ENCODE results near the gene CUL7.
"Not testable (repeated sequence)": the region's sequence is repeated elsewhere in the genome, so short reads cannot be mapped to it uniquely, and the experiment has no call there.

CUL7 gene

GRCh38 chr6:43050981-43051380 lies 2.7 kb downstream of the CUL7 start:
- Histone ChIP-seq H3K9me3 (no peaks in the 10 kb centered on the region), H3K4me1 (peaks cover 8% of the 10 kb centered on the region; the same call in 1 of the 2 replicates), H3K36me3 (replicated peaks) (peaks cover 70% of the 10 kb centered on the region), H3K4me3 (no peak overlapping the region), H3K27me3 (ENCODE audit: low read depth) (no peaks in the 10 kb centered on the region)
- in situ Hi-C loops (cut with MboI; ENCODE audit: low sequenced_read_pairs) = no loop called here
- no peak for DNase-seq (ENCODE audit: low spot score in 2 of 2)

DNA sequence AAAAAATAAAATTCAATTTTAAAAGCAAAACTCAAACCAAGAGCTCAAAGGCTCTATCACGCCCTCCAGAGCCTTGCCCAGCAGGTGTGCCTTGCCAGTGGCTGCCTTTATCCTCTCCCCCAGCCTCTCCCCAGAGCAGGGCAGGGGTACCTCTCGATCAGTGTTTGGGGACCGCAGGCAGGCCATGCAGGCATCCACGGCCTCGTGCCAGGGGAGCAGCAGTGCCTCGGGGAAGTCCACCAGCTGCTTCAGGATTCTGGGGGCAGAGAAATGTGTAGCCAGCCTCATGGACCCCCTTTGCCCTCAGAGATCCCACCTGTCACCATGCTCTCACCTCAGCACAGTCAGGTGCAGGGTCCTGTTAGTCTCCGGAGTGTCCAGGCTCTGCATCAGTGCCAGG lies 5.7 kb downstream of the CUL7 start:
- Histone ChIP-seq H3K36me3 (replicated peaks) (peaks cover 81% of the 10 kb centered on the region), H3K4me1 (peaks cover 6% of the 10 kb centered on the region; the same call in 1 of the 2 replicates)
- in situ Hi-C loops (cut with MboI; ENCODE audit: low sequenced_read_pairs) = no loop called here

GRCh38 chr6:43045371-43045930 lies 8.2 kb downstream of the CUL7 start:
- DNase-seq (ENCODE audit: low spot score in 2 of 2) = no peak
- Histone ChIP-seq H3K9me3 (no peaks in the 10 kb centered on the region), H3K27me3 (ENCODE audit: low read depth) (no peaks in the 10 kb centered on the region), H3K36me3 (replicated peaks) (peaks cover 81% of the 10 kb centered on the region), H3K4me3 (no peak overlapping the region), H3K4me1 (no peaks in the 10 kb centered on the region)
- in situ Hi-C loops (cut with MboI; ENCODE audit: low sequenced_read_pairs) = no loop called here

More for the DNA sequence above, 5.7 kb downstream of the CUL7 start:
- Histone ChIP-seq H3K9me3 (no peaks in the 10 kb centered on the region), H3K4me3 (no peak overlapping the region), H3K27me3 (ENCODE audit: low read depth) (no peaks in the 10 kb centered on the region)
- no peak for DNase-seq (ENCODE audit: low spot score in 2 of 2)

GRCh38 chr6:43043310-43043709 lies 10.3 kb downstream of the CUL7 start:
- Histone ChIP-seq H3K36me3 (replicated peaks) (peaks cover 80% of the 10 kb centered on the region), H3K9me3 (no peaks in the 10 kb centered on the region), H3K4me3 (no peak overlapping the region), H3K4me1 (no peaks in the 10 kb centered on the region), H3K27me3 (ENCODE audit: low read depth) (no peaks in the 10 kb centered on the region)
- DNase-seq (ENCODE audit: low spot score in 2 of 2) = no peak
- in situ Hi-C loops (cut with MboI; ENCODE audit: low sequenced_read_pairs) = no loop called here

GRCh38 chr6:43041475-43041874 lies 12.2 kb downstream of the CUL7 start:
- H3K4me1 ChIP-seq; H3K4me3 ChIP-seq; in situ Hi-C loops (cut with MboI; ENCODE audit: low sequenced_read_pairs); DNase-seq (ENCODE audit: low spot score in 2 of 2); H3K9me3 ChIP-seq; H3K27me3 ChIP-seq (ENCODE audit: low read depth): not testable (repeated sequence)
- peaks cover 77% of the 10 kb centered on the region for H3K36me3 ChIP-seq (replicated peaks)

DNA sequence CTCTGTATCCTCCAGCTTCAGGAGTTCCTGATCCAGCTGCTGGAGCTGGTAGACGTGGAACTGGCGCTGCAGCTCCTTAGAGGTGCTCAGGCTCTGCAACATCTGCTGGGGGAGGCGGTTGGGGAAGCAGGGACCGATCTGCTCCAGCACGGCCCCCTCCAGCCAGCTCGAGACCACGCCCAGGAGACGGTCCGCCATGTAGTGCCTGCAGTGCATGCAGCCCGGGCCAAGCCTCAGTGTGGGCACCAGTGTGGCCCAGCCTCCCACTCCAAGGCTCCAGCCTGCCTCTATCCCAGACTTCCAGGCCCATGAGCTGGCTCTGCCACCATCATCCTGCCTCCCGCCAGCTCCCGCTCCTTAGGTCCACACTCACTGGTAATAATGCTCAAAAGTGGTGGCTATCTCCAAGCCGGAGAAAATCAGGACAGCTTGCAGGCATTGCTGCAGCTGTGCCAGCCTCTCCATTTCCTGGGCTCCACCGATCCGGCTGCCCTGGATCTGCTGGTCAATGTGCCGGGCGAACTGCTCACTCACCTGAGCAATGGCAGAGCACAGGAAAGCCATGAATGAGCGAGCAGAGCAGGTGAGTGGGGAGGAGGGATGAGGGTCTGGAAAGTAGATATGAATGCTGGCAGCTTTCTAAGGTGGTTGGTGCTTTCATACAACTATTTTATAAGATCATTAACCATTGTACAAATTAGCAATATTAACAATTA lies 13.0 kb downstream of the CUL7 start:
- in situ Hi-C loops (cut with MboI; ENCODE audit: low sequenced_read_pairs) = no loop called here
- Histone ChIP-seq H3K36me3 (replicated peaks) (peaks cover 72% of the 10 kb centered on the region), H3K27me3 (ENCODE audit: low read depth) (no peaks in the 10 kb centered on the region), H3K9me3 (no peaks in the 10 kb centered on the region), H3K4me1 (no peaks in the 10 kb centered on the region), H3K4me3 (no peak overlapping the region)
- no peak for DNase-seq (ENCODE audit: low spot score in 2 of 2)

- peaks cover 75% of the 10 kb centered on the region for H3K36me3 ChIP-seq (replicated peaks)
- in situ Hi-C loops (cut with MboI; ENCODE audit: low sequenced_read_pairs) = no loop called here
- H3K9me3 ChIP-seq = no peaks in the 10 kb centered on the region
- H3K4me1 ChIP-seq = no peaks in the 10 kb centered on the region
- no peaks in the 10 kb centered on the region for H3K27me3 ChIP-seq (ENCODE audit: low read depth)
- no peak overlapping the region for H3K4me3 ChIP-seq
- DNase-seq (ENCODE audit: low spot score in 2 of 2) = no peak
These were observed 14.9 kb downstream of the CUL7 start for GRCh38 chr6:43038727-43039126.

DNA sequence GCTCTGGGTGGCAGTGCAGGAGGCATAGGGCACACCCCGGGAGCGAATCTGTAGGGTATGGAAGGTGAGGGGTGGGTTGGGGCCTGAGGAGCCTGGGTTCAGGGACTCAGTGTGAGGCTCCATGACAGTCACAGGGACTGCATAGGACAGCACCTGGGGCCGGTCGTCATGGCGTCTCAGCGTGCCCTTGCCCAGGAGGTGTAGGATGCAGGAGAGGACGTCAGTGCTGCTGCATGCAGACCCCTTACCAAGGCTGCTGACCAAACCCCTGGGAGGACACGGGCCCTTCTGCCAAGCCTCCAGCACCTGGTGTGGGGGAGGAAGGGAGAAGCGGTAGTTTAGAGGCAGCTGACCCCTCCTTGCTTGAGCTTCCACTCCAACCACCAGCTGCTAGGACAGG lies 15.9 kb downstream of the CUL7 start:
- in situ Hi-C loops (cut with MboI; ENCODE audit: low sequenced_read_pairs) = no loop called here
- Histone ChIP-seq H3K4me3 (no peak overlapping the region), H3K36me3 (replicated peaks) (peaks cover 73% of the 10 kb centered on the region)

DNA sequence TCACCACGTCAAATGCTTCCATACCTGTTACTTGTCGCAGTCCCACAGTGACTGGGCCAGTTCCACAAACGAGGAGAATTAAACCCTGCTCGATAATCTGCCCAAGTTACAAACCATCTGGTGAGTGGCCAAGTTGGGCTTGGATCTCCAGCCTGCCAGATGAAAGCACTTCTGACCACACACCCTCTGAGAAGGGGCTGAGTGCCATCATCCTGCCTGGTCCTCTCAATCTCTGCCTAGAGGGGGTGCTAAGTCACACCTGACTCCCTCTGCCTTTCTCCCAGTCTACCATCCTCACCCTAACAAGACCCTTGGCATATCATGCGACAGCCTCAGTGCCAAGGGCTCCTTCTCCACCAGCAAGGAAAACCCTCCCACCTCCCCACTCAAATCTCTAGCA lies 16.5 kb downstream of the CUL7 start:
- in situ Hi-C loops (cut with MboI; ENCODE audit: low sequenced_read_pairs) = no loop called here
- H3K4me1 ChIP-seq = no peaks in the 10 kb centered on the region
- no peak for DNase-seq (ENCODE audit: low spot score in 2 of 2)
- H3K27me3 ChIP-seq (ENCODE audit: low read depth) = no peaks in the 10 kb centered on the region
- peaks cover 73% of the 10 kb centered on the region for H3K36me3 ChIP-seq (replicated peaks)
- no peak overlapping the region for H3K4me3 ChIP-seq
- H3K9me3 ChIP-seq = no peaks in the 10 kb centered on the region

More for the DNA sequence above, 15.9 kb downstream of the CUL7 start:
- DNase-seq (ENCODE audit: low spot score in 2 of 2) = no peak
- Histone ChIP-seq H3K4me1 (no peaks in the 10 kb centered on the region), H3K27me3 (ENCODE audit: low read depth) (no peaks in the 10 kb centered on the region), H3K9me3 (no peaks in the 10 kb centered on the region)

- in situ Hi-C loops (cut with MboI; ENCODE audit: low sequenced_read_pairs) = no loop called here
- Histone ChIP-seq H3K27me3 (ENCODE audit: low read depth) (no peaks in the 10 kb centered on the region), H3K9me3 (no peaks in the 10 kb centered on the region), H3K36me3 (replicated peaks) (peaks cover 75% of the 10 kb centered on the region), H3K4me1 (no peaks in the 10 kb centered on the region), H3K4me3 (no peak overlapping the region)
- no peak for DNase-seq (ENCODE audit: low spot score in 2 of 2)
These were observed 16.9 kb downstream of the CUL7 start for GRCh38 chr6:43036712-43037111.

DNA sequence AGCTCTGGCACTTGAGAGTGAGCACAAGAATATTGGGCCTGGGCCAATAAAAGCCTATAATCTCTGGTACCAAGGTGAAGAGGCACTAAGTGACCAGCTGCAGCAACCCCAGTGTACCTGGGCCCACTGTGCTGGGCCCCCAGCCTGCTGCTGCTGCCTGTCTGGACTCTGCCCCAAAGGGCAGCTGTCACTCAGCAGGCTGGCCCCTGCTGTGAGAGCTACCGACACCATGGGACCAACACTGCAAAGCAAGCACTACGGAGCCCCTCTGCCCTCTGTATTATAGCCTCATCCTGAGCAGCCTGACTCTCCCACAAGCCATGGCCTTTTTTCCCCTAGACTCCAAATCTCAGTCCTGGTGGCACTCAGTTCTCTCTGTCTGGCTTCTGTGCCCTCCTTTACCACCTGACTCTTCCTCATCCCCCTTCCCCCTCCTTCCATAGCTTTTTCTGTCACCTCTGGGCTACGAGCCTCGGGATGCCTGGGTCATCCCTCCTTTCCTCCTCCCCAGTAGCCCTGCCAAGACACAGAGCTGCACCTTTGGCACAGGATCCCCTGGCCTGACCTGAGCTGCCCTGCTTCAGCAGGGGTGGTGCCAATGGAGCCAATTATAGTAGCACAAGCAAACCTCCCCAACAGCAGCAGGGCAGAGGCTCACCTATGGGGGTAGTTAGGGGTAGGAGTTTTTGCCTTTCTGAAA lies 18.0 kb downstream of the CUL7 start:
- Histone ChIP-seq H3K9me3 (no peaks in the 10 kb centered on the region), H3K4me1 (no peaks in the 10 kb centered on the region), H3K36me3 (replicated peaks) (peaks cover 73% of the 10 kb centered on the region), H3K4me3 (no peak overlapping the region), H3K27me3 (ENCODE audit: low read depth) (no peaks in the 10 kb centered on the region)
- in situ Hi-C loops (cut with MboI; ENCODE audit: low sequenced_read_pairs) = no loop called here
- no peak for DNase-seq (ENCODE audit: low spot score in 2 of 2)

GRCh38 chr6:43034190-43034525 lies 19.5 kb downstream of the CUL7 start:
- no peak for DNase-seq (ENCODE audit: low spot score in 2 of 2)
- Histone ChIP-seq H3K4me1 (no peaks in the 10 kb centered on the region), H3K9me3 (no peaks in the 10 kb centered on the region), H3K36me3 (replicated peaks) (peaks cover 80% of the 10 kb centered on the region), H3K27me3 (ENCODE audit: low read depth) (no peaks in the 10 kb centered on the region), H3K4me3 (no peak overlapping the region)
- in situ Hi-C loops (cut with MboI; ENCODE audit: low sequenced_read_pairs) = no loop called here

DNA sequence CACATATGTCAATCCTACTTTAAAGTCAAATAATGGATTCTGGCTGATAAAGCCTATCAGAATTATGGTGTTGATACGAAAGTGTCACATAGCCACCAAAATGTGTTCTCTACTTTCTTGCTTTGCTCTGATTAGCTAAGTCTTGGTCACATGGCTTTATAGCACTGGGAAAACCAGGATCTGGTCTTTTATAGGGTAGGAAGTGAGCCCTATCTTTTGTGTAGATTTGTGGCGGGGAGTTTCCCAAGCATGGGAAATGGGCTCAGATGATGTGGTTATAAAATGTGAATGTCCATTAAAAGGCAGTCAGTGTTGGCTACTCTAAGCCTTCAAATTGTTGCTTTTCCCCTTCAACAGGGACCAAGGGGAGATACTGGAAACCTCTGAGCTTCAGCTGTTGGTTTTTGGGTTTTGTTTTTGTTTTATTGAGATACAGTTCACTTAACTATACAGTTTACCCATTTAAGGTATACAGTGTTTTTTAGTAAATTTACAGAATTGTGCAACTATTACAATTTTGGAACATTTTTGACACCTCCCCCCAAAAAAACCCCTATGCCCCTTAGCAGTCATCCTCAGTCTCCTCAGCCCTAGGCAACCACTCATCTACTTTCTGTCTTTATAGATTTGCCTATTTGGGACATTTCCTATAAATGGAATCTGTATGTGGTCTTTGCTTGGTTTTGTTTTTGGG lies 20.0 kb downstream of the CUL7 start:
- no peaks in the 10 kb centered on the region for H3K9me3 ChIP-seq
- no peak for DNase-seq (ENCODE audit: low spot score in 2 of 2)
- no peaks in the 10 kb centered on the region for H3K27me3 ChIP-seq (ENCODE audit: low read depth)
- H3K4me1 ChIP-seq = no peaks in the 10 kb centered on the region
- peaks cover 80% of the 10 kb centered on the region for H3K36me3 ChIP-seq (replicated peaks)
- in situ Hi-C loops (cut with MboI; ENCODE audit: low sequenced_read_pairs) = no loop called here
- no peak overlapping the region for H3K4me3 ChIP-seq

GRCh38 chr6:43032326-43032725 lies 21.3 kb downstream of the CUL7 start:
- Histone ChIP-seq H3K27me3 (ENCODE audit: low read depth) (no peaks in the 10 kb centered on the region), H3K9me3 (no peaks in the 10 kb centered on the region), H3K4me1 (no peaks in the 10 kb centered on the region), H3K4me3 (no peak overlapping the region), H3K36me3 (replicated peaks) (peaks cover 80% of the 10 kb centered on the region)
- in situ Hi-C loops (cut with MboI; ENCODE audit: low sequenced_read_pairs) = no loop called here
- no peak for DNase-seq (ENCODE audit: low spot score in 2 of 2)
